GM12878 (cell line): Measurements from ENCODE around the gene NMNAT1. TPM values are rescaled to one million over a fixed set of nuclear protein-coding genes. Genes with fewer than 3 reads are reported as not detected.
A peak's percentile ranks its signal among the peaks of the same experiment; 100 is the strongest.

Experiments
- ATAC-seq: fragments of 200-7000 bp; cut with Tn5 transposase; 3 replicates; pipeline ENCODE4 v1.9.1; 2020; ENCODE audit warnings: mild to moderate bottlenecking, moderate library complexity
- BruUV-seq: library from RNA; stranded (reverse); fragments of 400-500 nt; replicated peaks from 2 replicates; lab custom pipeline; 2021; lab: Mats Ljungman, UMichigan
- CTCF ChIA-PET: fragments of 300-600 bp; sonication (Branson Sonifier 250); formaldehyde crosslinking; extraction: SDS; loops from one replicate; lab custom pipeline; 2021; ENCODE audit warnings: inconsistent platforms; lab: Yijun Ruan, JAX
- POLR2A ChIA-PET: fragments of 350-600 bp; formaldehyde crosslinking; extraction: SDS; loops from one replicate; lab custom pipeline; 2021; ENCODE audit warnings: inconsistent platforms; lab: Charles Lee
- RAD21 ChIA-PET: fragments of 300-600 bp; sonication (Branson Sonifier 250); formaldehyde crosslinking; loops from one replicate; lab custom pipeline; 2023; ENCODE audit warnings: antibody characterized with exemption; ENCODE audit not compliant: unreplicated experiment; lab: Charles Lee
- SMC1A ChIA-PET: fragments of 300-600 bp; sonication (Branson Sonifier 250); formaldehyde crosslinking; loops from one replicate; lab custom pipeline; 2023; ENCODE audit not compliant: unreplicated experiment, uncharacterized antibody; lab: Charles Lee
- DNase-seq: peaks from one replicate; pipeline ENCODE4 v3.0.0-alpha.2; 2011; ENCODE audit warnings: low read depth, low spot score
- FAIRE-seq: peaks from 3 replicates; lab custom pipeline; 2011; peaks lifted over from hg19 to GRCh38; lab: Jason Lieb, UNC
- H2AFZ ChIP-seq: 2 replicates; pipeline ENCODE4 v1.6.0; 2011; ENCODE audit warnings: low read depth, low read length, control low read depth; ENCODE audit not compliant: control insufficient read depth
- H3K27ac ChIP-seq: 2 replicates; pipeline ENCODE4 v1.5.1; 2011; ENCODE audit warnings: control low read depth; ENCODE audit not compliant: control insufficient read depth, insufficient read depth
- H3K27me3 ChIP-seq, 2 experiments: replicated peaks in 1 of 2; 2 replicates each; pipeline versions ENCODE4 v1.6.0 to v1.6.1; 2011; ENCODE audit warnings: low read length in 1 of 2; ENCODE audit not compliant: control insufficient read depth in 2 of 2, insufficient read depth in 2 of 2
- H3K36me3 ChIP-seq, 2 experiments: 2 replicates each; pipeline ENCODE4 v1.5.1; 2011; ENCODE audit warnings: low read length in 1 of 2; ENCODE audit not compliant: control insufficient read depth in 2 of 2, insufficient read depth in 2 of 2
- H3K4me1 ChIP-seq: 2 replicates; pipeline ENCODE4 v1.6.1; 2011; ENCODE audit warnings: mild to moderate bottlenecking, low read length, moderate library complexity, mixed read lengths; ENCODE audit not compliant: control insufficient read depth, insufficient read depth
- H3K4me2 ChIP-seq: 2 replicates; pipeline ENCODE4 v1.6.0; 2011; ENCODE audit warnings: control low read depth; ENCODE audit not compliant: control insufficient read depth, insufficient read depth
- H3K4me3 ChIP-seq: fragments of 200-600 bp; sonication (generic); 2 replicates; pipeline ENCODE4 v1.5.1; 2016
- H3K79me2 ChIP-seq: 2 replicates; pipeline ENCODE4 v1.6.0; 2011; ENCODE audit warnings: low read length; ENCODE audit not compliant: control insufficient read depth, insufficient read depth
- H3K9ac ChIP-seq: 2 replicates; pipeline ENCODE4 v1.8.0; 2011; ENCODE audit warnings: low read length, control low read depth, mixed read lengths; ENCODE audit not compliant: control insufficient read depth, insufficient read depth
- H3K9me3 ChIP-seq: replicated peaks from 3 replicates; pipeline ENCODE4 v1.5.1; 2011; ENCODE audit warnings: mild to moderate bottlenecking, low read length; ENCODE audit not compliant: control insufficient read depth, insufficient read depth
- H4K20me1 ChIP-seq: 2 replicates; pipeline ENCODE4 v1.6.0; 2011; ENCODE audit not compliant: control insufficient read depth, insufficient read depth
- BACH1 ChIP-seq: fragments of 450-650 bp; IDR thresholded peaks from 2 replicates; pipeline ENCODE4 v1.6.1; 2017; ENCODE audit warnings: mild to moderate bottlenecking, borderline replicate concordance
- CBX3 ChIP-seq: fragments of 200-600 bp; sonication (generic); IDR thresholded peaks from 2 replicates; pipeline ENCODE4 v1.6.1; 2016; ENCODE audit warnings: low read depth, borderline replicate concordance
- CHD2 ChIP-seq: IDR thresholded peaks from 2 replicates; pipeline ENCODE4 v1.6.1; 2011; ENCODE audit warnings: low read depth, low read length, improper control_type of control experiment, borderline replicate concordance
- CTCF ChIP-seq, 3 experiments: IDR thresholded peaks in 2 of 3; conservative IDR thresholded peaks in 1 of 3; 2 replicates each; pipeline ENCODE4 v1.5.1; 2011; ENCODE audit warnings: low read depth in 3 of 3, low read length in 3 of 3, mild to moderate bottlenecking in 3 of 3, control low read depth in 2 of 3, moderate library complexity in 2 of 3, inconsistent platforms in 1 of 3, mixed read lengths in 1 of 3; ENCODE audit not compliant: control insufficient read depth in 2 of 3, insufficient read depth in 1 of 3; ENCODE audit errors: extremely low read depth in 1 of 3
- EZH2 ChIP-seq: IDR thresholded peaks from 2 replicates; pipeline ENCODE4 v1.6.1; 2012; ENCODE audit warnings: low read depth, mild to moderate bottlenecking, control low read depth, inconsistent platforms, low read length, borderline replicate concordance; ENCODE audit not compliant: control insufficient read depth
- HDAC6 ChIP-seq: fragments of 200-600 bp; sonication (generic); IDR thresholded peaks from one replicate; pipeline ENCODE4 v1.8.0; 2017; ENCODE audit warnings: antibody characterized with exemption; ENCODE audit not compliant: unreplicated experiment
- HSF1 ChIP-seq: fragments of 150-350 bp; IDR thresholded peaks from 2 replicates; pipeline ENCODE4 v1.6.1; 2014; ENCODE audit warnings: mild to moderate bottlenecking, low read depth, low read length
- NFIC ChIP-seq: IDR thresholded peaks from 2 replicates; pipeline ENCODE4 v1.6.1; 2012; ENCODE audit warnings: low read depth, mild to moderate bottlenecking, inconsistent platforms, low read length, moderate library complexity
- NRF1 ChIP-seq: conservative IDR thresholded peaks from 2 replicates; pipeline ENCODE4 v1.6.1; 2011; ENCODE audit warnings: mild to moderate bottlenecking, low read depth, low read length, improper control_type of control experiment
- RAD51 ChIP-seq: fragments of 450-650 bp; IDR thresholded peaks from 2 replicates; pipeline ENCODE4 v1.6.1; 2016; ENCODE audit warnings: moderate library complexity, mild to moderate bottlenecking, inconsistent platforms
- RUNX3 ChIP-seq: IDR thresholded peaks from 2 replicates; pipeline ENCODE4 v1.6.1; 2012; ENCODE audit warnings: low read length, inconsistent platforms
- SMARCA5 ChIP-seq: fragments of 450-650 bp; IDR thresholded peaks from 2 replicates; pipeline ENCODE4 v1.6.1; 2017; ENCODE audit warnings: mild to moderate bottlenecking
- SMC3 ChIP-seq: IDR thresholded peaks from 2 replicates; pipeline ENCODE4 v1.6.1; 2011; ENCODE audit warnings: low read length, improper control_type of control experiment, borderline replicate concordance
- SPI1 ChIP-seq: IDR thresholded peaks from 2 replicates; pipeline ENCODE4 v1.6.1; 2011; ENCODE audit warnings: low read depth, mild to moderate bottlenecking, low read length, moderate library complexity, borderline replicate concordance; ENCODE audit not compliant: insufficient read depth
- STAT3 ChIP-seq: IDR thresholded peaks from 2 replicates; pipeline ENCODE4 v1.6.1; 2011; ENCODE audit warnings: low read depth, low read length, improper control_type of control experiment
- TBL1XR1 ChIP-seq: IDR thresholded peaks from 2 replicates; pipeline ENCODE4 v1.6.1; 2012; ENCODE audit warnings: low read depth, low read length, improper control_type of control experiment
- TCF12 ChIP-seq: IDR thresholded peaks from 2 replicates; pipeline ENCODE4 v1.6.1; 2011; ENCODE audit warnings: low read depth, mild to moderate bottlenecking, low read length
- WRNIP1 ChIP-seq: IDR thresholded peaks from 2 replicates; pipeline ENCODE4 v1.6.1; 2011; ENCODE audit warnings: low read depth, low read length, improper control_type of control experiment, borderline replicate concordance
- YY1 ChIP-seq: IDR thresholded peaks from 2 replicates; pipeline ENCODE4 v1.6.1; 2011; ENCODE audit warnings: low read depth, mild to moderate bottlenecking, low read length
- WGBS: methylation state at CpG from one replicate; pipeline ENCODE4 v1.1.6; 2016; ENCODE audit warnings: low lambda C conversion rate; ENCODE audit not compliant: insufficient replicate concordance, insufficient coverage; ENCODE audit errors: missing lambda C conversion rate; 5-methylcytosine and 5-hydroxymethylcytosine counted together
- in situ Hi-C: fragments of 300-500 bp; cut with MboI; formaldehyde crosslinking; loops from 9 replicates; pipeline ENCODE4 v1.14.3; 2018; ENCODE audit warnings: mixed read lengths
- intact Hi-C: fragments of 100-400 bp; cut with micrococcal nuclease; formaldehyde crosslinking; loops from one replicate; pipeline ENCODE4 v1.14.2; 2022; ENCODE audit not compliant: unreplicated experiment
- polyA plus RNA-seq, 11 experiments: library from polyadenylated mRNA; depleted of rRNA in 4 of 11; unstranded in 6 of 11; stranded (reverse) in 5 of 11; fragments of >200 nt; fragmentation: Nextera tagmentation in 4 of 11; fragmentation: Illumina TruSeq in 1 of 11; extraction: Ambion mirVana in 4 of 11; extraction: Trizol in 1 of 11; gene quantifications; 1 replicate in 1 of 11; 2 replicates in 10 of 11; pipeline versions ENCODE4 v1.2.1 to v1.2.3, GENCODE V29; 2011 to 2016; ENCODE audit warnings: inconsistent platforms in 2 of 11, missing spikeins in 2 of 11, low read depth in 1 of 11
- total RNA-seq, 4 experiments: library from RNA; depleted of rRNA in 3 of 4; stranded (reverse); fragments of >200 nt in 3 of 4; fragmentation: Illumina TruSeq in 1 of 4; extraction: Trizol in 1 of 4; gene quantifications; 2 replicates each; pipeline versions ENCODE4 v1.2.1 to v1.2.3, GENCODE V29; 2013 to 2021
- TF ChIP-seq, protein P1 (sequence below): IDR thresholded peaks from 2 replicates; pipeline ENCODE4 v1.6.1; 2011; ENCODE audit warnings: low read depth, mild to moderate bottlenecking, low read length, moderate library complexity, borderline replicate concordance; ENCODE audit errors: extremely low read depth

The NMNAT1 gene
- total and polyA plus RNA-seq, 10 of the 15 experiments (the other 5 are each of a cell fraction or from before 2014, with no cell fraction given), result 7.2 to 16.7 (median 11.7) TPM

- Histone ChIP-seq H3K27ac (peak overlapping the region; percentile 22; the same call in 1 of the 2 replicates), H3K79me2 (peaks cover 3% of the 10 kb centered on the region; the same call in 1 of the 2 replicates), H3K9me3 (no peaks in the 10 kb centered on the region), H3K4me2 (peak overlapping the region; percentile 92), H3K4me1 (peaks cover 12% of the 10 kb centered on the region), H3K36me3 (no peaks in the 10 kb centered on the region), H3K9ac (peak overlapping the region; percentile 69), H4K20me1 (no peaks in the 10 kb centered on the region), H2AFZ (peak overlapping the region; percentile 61), H3K4me3 (peak overlapping the region; percentile 87), H3K27me3 (no peaks in the 10 kb centered on the region)
- ChIA-PET CTCF (interaction anchor here (0.9 to 1.1 kb wide), 2 partner anchors 34 to 117 kb away, joined by 4 read pairs; partner anchors contain the start of genes LZIC and NMNAT1), RAD21 (interaction anchor here (0.6 to 0.9 kb wide), 2 partner anchors 28 to 77 kb away, joined by 3 read pairs; no protein-coding TSS in a partner anchor), SMC1A (interaction anchor here (1.0 kb wide), 1 partner anchor 41 kb away, joined by 3 read pairs; no protein-coding TSS in a partner anchor), POLR2A (interaction anchor here (0.6 kb wide), 1 partner anchor 10 kb away, joined by 7 read pairs; no protein-coding TSS in a partner anchor)
- 2% methylated on average over 42 of the region's 47 CpGs for WGBS
- BruUV-seq, result no TSS peak
- ATAC-seq (no peak), FAIRE-seq (no peak), DNase-seq (no peak)
- intact Hi-C loops, result loop anchor here (2.0 kb wide), 1 partner anchor 33 kb away; the partner anchor contains the start of genes LZIC and NMNAT1
- in situ Hi-C loops, result no loop called here
- TF ChIP-seq CHD2 (no peak), STAT3 (no peak), SMC3 (no peak), EZH2 (no peak), SMARCA5 (no peak), SPI1 (no peak), NRF1 (no peak), CTCF (IDR thresholded peaks at IDR 0.05 in 2 of 3, conservative IDR thresholded peaks at IDR 0.05 in 1 of 3; ENCODE audit: control insufficient read depth in 2 of 3, extremely low read depth in 1 of 3, insufficient read depth in 1 of 3, low read depth in 3 of 3, low read length in 3 of 3) (peak in 1 of 3 experiments; percentile 5; a peak in 1 of 6 replicates), CBX3 (no peak), YY1 (no peak), BACH1 (no peak), WRNIP1 (no peak), HSF1 (no peak), TCF12 (no peak), RUNX3 (no peak; the same call in 1 of the 2 replicates), HDAC6 (no peak), TBL1XR1 (no peak), NFIC (no peak), RAD51 (no peak)
- TF ChIP-seq, protein P1, sequence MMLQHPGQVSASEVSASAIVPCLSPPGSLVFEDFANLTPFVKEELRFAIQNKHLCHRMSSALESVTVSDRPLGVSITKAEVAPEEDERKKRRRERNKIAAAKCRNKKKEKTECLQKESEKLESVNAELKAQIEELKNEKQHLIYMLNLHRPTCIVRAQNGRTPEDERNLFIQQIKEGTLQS, result no peak
Measured at GRCh38 chr1:9909234-9910046, 33.8 kb upstream of the NMNAT1 start.
